DMS 273 treated with DMSO at 0.1 percent for 48 hours (cell line): ENCODE measurements around the gene ELF2.
"Not testable (repeated sequence)": the region's sequence is repeated elsewhere in the genome, so short reads cannot be mapped to it uniquely, and the experiment has no call there.

Experiments
- DNase-seq: peaks from one replicate; lab custom pipeline; 2025; lab: John Stamatoyannopoulos, UW

The ELF2 gene

GRCh38 chr4:139177049-139177868 lies at the start of gene ELF2:
ELF2 (minus strand) TSS chr4:139177218; CDS start chr4:139137701, 39,517 bp downstream.
- peak; percentile 36 for DNase-seq

- DNase-seq: no peak
These were observed 46.8 kb upstream of the ELF2 start for GRCh38 chr4:139223682-139224317.

- no peak for DNase-seq
These were observed 45.2 kb upstream of the ELF2 start for GRCh38 chr4:139222215-139222614.

- DNase-seq: no peak
These were observed 44.7 kb upstream of the ELF2 start for GRCh38 chr4:139221687-139222086.

GRCh38 chr4:139219450-139220055 lies 42.5 kb upstream of the ELF2 start:
- DNase-seq: no peak

GRCh38 chr4:139214039-139214534 lies 37.1 kb upstream of the ELF2 start:
- peak; percentile 73 for DNase-seq

DNA sequence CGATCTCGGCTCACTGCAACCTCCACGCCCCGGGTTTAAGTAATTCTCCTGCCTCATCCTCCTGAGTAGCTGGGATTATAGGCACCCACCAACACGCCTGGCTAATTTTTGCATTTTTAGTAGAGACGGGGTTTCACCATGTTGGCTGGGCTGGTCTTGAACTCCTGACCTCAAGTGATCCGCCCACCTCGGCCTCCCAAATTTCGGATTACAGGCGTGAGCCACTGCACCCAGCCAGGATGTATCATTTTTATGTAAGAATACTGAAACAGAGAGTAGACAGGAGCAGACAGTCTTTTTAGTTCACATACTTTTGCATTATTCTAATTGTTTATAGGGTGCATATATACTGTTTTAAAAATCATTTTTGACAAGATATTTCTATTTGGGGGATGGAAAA lies 36.6 kb upstream of the ELF2 start:
- not testable (repeated sequence) for DNase-seq

GRCh38 chr4:139212900-139213299 lies 35.9 kb upstream of the ELF2 start:
- DNase-seq: no peak

DNA sequence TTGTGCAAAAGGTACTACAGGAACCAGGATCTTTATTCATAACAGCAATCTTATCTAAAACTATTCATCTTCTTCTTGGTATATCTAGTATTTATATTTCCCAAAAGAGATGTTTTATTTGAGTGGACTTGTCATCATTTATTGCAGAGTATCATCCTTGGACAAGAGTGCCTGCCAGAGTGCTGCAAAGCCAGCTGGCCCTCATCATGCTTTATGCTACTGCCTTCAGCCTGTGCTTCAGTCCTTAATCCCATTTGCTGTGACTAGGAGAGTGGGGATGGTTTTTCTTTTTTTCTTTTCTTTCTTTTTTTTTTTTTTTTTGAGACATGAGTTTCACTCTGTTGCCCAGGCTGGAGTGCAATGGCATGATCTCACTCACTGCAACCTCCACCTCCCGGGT lies 33.5 kb upstream of the ELF2 start:
- DNase-seq: no peak

DNA sequence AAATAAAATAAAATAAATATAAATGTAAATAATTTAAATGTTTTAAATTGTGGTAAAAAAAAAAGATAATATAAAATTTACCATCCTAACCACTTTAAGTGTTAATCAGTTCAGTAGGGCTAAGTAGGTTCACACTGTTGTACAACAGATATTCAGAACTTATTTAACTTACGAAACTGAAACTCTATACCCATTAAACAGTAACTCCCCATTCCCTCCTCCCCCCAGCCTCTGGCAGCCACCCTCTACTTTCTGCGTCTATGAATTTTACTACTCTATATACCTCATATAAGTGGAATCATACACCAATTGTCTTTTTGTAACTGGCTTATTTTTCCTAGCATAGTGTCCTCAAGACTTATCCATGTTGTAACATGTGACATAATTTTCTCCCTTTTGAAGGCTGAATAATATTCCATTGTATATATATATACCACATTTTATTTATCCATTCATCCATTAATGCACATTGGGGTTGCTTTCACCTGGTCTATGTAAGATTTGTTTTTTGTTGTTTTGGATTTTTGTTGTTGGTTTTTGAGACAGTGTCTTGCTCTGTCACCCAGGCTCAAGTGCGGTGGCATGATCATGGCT lies 32.5 kb upstream of the ELF2 start:
- DNase-seq: no peak

DNA sequence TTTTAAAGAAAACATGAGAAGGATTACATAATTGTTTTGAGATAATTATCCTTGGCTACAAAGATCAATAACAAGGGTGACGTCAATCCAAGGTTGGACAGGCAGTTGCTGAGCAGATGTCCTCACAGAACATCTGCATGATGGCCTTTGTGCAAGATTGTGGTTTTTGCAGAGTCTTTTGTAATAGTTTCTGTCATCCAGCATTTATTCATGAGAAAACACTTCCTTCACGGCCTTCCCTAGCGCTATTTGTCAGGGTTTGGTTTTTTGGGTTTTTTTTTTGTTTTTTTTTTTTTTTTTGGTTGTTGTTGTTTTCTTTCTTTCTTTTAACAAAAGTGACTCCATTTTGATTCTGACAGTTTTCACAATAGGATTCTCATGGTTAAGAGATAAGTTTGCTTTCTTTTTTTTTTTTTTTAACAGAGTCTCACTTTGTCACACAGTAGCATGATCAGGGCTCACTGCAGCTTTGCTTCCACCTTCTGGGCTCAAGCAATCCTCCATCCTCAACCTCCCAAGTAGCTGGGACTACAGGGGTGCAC lies 31.5 kb upstream of the ELF2 start:
- DNase-seq: no peak

- DNase-seq: no peak
These were observed 30.9 kb upstream of the ELF2 start for GRCh38 chr4:139207873-139208403.

DNA sequence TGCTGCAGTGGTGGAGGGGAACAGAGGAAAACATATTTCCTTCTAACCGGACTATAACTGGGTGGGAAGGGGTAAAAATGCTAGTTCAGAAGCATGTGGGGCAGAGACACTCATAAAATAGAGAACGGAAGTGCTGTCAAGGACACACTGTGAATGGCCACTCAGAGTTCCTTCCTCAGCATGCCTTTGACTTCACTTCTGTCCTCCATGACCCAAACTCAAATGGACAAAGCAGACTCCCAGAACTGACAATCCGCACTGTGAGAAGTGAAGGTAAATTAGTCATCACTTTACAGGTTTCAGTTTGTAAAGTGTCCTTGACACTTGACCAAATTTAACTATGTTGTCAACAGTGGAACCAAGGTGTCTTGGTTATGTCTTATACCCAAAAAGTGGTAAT lies 30.2 kb upstream of the ELF2 start:
- DNase-seq: no peak

- no peak for DNase-seq
These were observed 26.0 kb upstream of the ELF2 start for GRCh38 chr4:139202991-139203390.

- DNase-seq: no peak
These were observed 23.5 kb upstream of the ELF2 start for GRCh38 chr4:139200506-139200905.

DNA sequence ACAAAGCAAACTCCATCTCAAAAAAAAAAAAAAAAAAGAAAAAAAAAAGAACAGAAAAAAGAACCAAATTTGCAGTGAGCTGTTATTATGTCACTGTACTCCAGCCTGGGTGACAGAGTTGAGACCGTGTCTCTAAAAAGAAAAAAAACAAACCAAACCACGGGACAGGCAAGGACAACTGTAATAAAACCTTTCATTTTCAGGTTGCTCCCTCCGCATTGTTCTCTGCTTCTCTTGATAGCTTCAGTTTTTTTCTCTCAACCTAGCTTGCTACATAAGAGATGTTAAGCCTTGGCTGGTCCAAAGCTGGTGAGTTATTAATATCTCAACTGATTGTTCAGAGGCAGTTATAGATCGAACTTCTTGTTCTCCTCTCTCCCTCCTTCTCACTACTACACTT lies 23.1 kb upstream of the ELF2 start:
- DNase-seq: no peak

DNA sequence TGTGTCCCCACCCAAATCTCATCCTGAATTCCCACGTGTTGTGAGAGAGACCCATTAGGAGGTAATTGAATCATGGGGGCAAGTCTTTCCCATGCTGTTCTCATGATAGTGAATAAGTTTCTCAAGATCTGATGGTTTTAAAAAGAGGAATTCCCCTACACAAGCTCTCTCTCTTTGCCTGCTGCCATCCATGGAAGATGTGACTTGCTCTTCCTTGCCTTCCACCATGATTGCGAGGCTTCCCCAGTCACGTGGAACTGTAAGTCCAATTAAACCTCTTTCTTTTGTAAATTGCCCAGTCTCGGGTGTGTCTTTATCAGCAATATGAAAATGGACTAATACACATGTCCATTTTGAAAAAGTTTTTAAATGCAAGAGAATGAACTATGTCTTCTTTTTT lies 20.2 kb upstream of the ELF2 start:
- not testable (repeated sequence) for DNase-seq

DNA sequence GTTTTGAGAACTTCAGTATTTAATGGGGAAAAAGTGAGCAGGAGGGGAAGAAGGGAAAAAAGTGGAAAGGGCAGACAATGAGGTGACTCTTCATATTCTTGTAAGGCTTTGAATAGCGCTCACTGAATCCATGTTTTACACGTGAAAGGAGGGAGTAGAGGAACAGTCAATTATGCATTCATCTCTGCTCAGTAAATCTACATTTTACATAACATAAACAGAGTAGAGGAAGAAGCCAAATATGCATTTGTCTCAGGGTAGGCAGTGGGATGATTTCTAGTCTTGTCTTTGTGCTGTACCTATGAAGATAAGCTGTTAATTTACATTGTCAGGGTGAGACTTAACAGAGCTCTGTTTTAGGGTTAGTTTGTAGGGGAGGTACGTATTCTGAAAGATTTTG lies 19.4 kb upstream of the ELF2 start:
- DNase-seq: no peak

DNA sequence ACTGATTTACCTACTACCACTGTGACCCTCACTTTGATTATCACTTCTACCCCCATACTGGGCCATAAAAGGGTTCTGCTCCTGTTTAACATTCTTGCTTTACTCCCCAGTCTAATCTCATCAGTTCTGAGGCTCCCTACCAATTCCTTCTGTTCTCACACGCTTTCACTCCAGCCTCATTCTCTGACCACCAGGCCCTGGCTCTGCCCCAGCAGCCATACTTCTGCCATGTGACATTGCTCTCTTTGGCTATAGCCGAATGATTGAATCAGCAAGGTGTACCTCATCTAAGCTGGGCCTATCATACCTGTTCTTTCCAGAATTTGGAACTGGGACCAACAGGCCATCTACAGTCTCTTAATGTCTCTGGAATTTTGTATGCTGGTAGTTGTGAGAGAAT lies 14.4 kb upstream of the ELF2 start:
- no peak for DNase-seq

DNA sequence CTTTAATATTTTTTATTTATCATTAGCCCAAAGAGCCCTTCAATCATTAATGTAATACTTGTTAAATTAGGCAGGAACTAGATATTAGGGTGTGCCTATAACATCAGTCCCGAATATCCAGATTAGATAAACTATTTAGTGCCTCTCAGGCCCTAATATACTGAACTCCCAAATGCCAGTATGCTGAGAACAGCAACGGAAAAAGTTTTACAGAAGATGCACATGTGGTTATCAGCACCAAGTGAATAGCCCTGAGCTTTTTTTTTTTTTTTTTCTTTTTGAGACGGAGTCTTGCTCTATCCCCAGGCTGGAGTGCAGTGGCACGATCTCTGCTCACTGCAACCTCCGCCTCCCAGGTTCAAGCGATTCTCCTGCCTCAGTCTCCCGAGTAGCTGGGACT lies 13.0 kb upstream of the ELF2 start:
- no peak for DNase-seq

DNA sequence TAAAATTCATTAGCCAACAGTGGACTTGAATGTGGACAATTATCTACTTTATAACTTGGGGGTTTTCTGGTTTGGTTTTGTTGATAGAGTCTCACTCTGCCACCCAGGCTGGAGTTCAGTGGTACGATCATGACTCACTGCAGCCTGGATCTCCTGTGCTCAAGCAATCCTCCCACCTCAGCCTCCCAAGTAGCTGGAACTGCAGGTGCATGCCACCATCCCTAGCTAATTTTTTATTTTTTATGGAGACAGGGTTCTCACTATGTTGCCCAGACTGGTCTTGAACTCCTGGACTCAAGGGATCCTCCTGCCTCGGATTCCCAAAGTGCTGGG lies 12.4 kb upstream of the ELF2 start:
- no peak for DNase-seq
